Kidney (tissue), 14 donors: ENCODE measurements around the gene BEND5. TPM values are rescaled to one million over a fixed set of nuclear protein-coding genes. Genes with fewer than 3 reads are reported as not detected.
A peak's percentile ranks its signal among the peaks of the same experiment; 100 is the strongest.

Experiments used
- DNase-seq, 5 donors: peaks; one replicate each; pipeline ENCODE4 v3.0.0-alpha.2; 2013 to 2020
- FAIRE-seq: peaks from 2 replicates; lab custom pipeline; 2012; peaks lifted over from hg19 to GRCh38; lab: Jason Lieb, UNC
- H3K27ac ChIP-seq, 2 donors: one replicate each; pipeline ENCODE4 v1.7.0; 2013; ENCODE audit warnings: low read depth in 2 of 2, low read length in 2 of 2, inconsistent platforms in 1 of 2
- H3K27me3 ChIP-seq: one replicate; pipeline ENCODE4 v1.7.1; 2013; ENCODE audit warnings: low read length, inconsistent platforms; ENCODE audit not compliant: control insufficient read depth, insufficient read depth
- H3K36me3 ChIP-seq, 3 donors: one replicate each; pipeline versions ENCODE4 v1.7.0 to v1.7.1; 2013; ENCODE audit warnings: low read length in 3 of 3, control low read depth in 1 of 3, inconsistent platforms in 1 of 3; ENCODE audit not compliant: insufficient read depth in 3 of 3, control insufficient read depth in 2 of 3
- H3K4me1 ChIP-seq, 3 donors: one replicate each; pipeline versions ENCODE4 v1.7.0 to v1.7.1; 2013; ENCODE audit warnings: low read length in 3 of 3, inconsistent platforms in 1 of 3, low read depth in 1 of 3; ENCODE audit not compliant: control insufficient read depth in 2 of 3, insufficient read depth in 2 of 3
- H3K4me3 ChIP-seq, 3 donors: one replicate each; pipeline versions ENCODE4 v1.7.0 to v1.8.1; 2013; ENCODE audit warnings: low read length in 3 of 3, control low read depth in 1 of 3, inconsistent platforms in 1 of 3
- H3K9ac ChIP-seq, 3 donors: one replicate each; pipeline versions ENCODE4 v1.7.0 to v1.7.1; 2013; ENCODE audit warnings: low read length in 3 of 3, control low read depth in 1 of 3, inconsistent platforms in 1 of 3
- H3K9me3 ChIP-seq, 3 donors: one replicate each; pipeline versions ENCODE4 v1.7.0 to v1.7.1; 2013; ENCODE audit warnings: low read length in 3 of 3, control low read depth in 1 of 3, inconsistent platforms in 1 of 3; ENCODE audit not compliant: control insufficient read depth in 2 of 3, insufficient read depth in 1 of 3
- intact Hi-C: fragments of 100-400 bp; cut with DNase I; formaldehyde crosslinking; loops from one replicate; pipeline ENCODE4 v1.11.1; 2022
- polyA plus RNA-seq: library from polyadenylated mRNA; stranded (reverse); fragments of 350-450 nt; fragmentation: Illumina TruSeq; extraction: RNeasy Lipid Tissue Mini Kit (QIAGEN cat#74804); gene quantifications from one replicate; pipeline ENCODE4 v1.2.3, GENCODE V29; 2014; ENCODE audit warnings: low read depth, low replicate concordance; ENCODE audit not compliant: insufficient read depth
- total RNA-seq: library from RNA; stranded (reverse); fragmentation: NEBNext Ultra II Directional; extraction: Animal tissue kit (Norgen Biotek cat#: 25700); gene quantifications from one replicate; pipeline ENCODE4 v1.2.1, GENCODE V29; 2021
- TF ChIP-seq, protein P1 (sequence below): IDR thresholded peaks from 3 replicates; pipeline ENCODE4 v1.5.1; 2012; ENCODE audit warnings: mild to moderate bottlenecking, moderate library complexity, borderline replicate concordance; ENCODE audit not compliant: insufficient read depth; ENCODE audit errors: extremely low read depth
- donor health status: control.
- donor health status: control.
- donor health status: control.
- donor health status: control.
- donor health status: control.
- donor health status: DM: yes; HTN: yes; CAD: no.
- donor health status: Normal renal cell carcinoma (clear cell type).

BEND5 gene
- total and polyA plus RNA-seq, 2 donors from 2014 or later = 11.6 to 27.1 TPM

DNA sequence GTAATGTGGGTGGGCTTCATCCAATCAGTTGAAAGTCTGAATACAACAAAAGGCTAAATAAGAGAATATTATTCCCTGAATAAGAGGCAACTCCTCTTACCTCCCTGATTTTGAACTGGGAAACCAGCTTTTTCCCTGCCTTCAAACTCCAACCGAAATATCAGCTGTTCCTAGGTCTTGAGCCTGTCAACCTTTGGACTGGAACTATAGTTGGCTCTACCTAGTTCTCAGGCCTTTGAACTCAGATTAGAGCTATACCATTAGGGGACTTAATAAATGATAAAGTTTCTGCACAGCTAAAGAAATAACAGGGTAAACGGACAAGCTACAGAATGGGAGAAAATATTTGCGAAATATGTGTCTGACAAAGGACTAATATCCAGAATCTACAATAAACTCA, 43.8 kb upstream of the BEND5 start:
- H3K9me3 ChIP-seq = no peaks in the 10 kb centered on the region
- no peak overlapping the region for H3K4me3 ChIP-seq
- peaks cover 2 to 16% (median 13%) of the 10 kb centered on the region in 3 donors for H3K4me1 ChIP-seq
- no peaks in the 10 kb centered on the region for H3K36me3 ChIP-seq
- no peaks in the 10 kb centered on the region for H3K27me3 ChIP-seq
- TF ChIP-seq, protein P1, sequence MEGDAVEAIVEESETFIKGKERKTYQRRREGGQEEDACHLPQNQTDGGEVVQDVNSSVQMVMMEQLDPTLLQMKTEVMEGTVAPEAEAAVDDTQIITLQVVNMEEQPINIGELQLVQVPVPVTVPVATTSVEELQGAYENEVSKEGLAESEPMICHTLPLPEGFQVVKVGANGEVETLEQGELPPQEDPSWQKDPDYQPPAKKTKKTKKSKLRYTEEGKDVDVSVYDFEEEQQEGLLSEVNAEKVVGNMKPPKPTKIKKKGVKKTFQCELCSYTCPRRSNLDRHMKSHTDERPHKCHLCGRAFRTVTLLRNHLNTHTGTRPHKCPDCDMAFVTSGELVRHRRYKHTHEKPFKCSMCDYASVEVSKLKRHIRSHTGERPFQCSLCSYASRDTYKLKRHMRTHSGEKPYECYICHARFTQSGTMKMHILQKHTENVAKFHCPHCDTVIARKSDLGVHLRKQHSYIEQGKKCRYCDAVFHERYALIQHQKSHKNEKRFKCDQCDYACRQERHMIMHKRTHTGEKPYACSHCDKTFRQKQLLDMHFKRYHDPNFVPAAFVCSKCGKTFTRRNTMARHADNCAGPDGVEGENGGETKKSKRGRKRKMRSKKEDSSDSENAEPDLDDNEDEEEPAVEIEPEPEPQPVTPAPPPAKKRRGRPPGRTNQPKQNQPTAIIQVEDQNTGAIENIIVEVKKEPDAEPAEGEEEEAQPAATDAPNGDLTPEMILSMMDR = no peak
- H3K27ac ChIP-seq = no peak overlapping the region
- intact Hi-C loops = no loop called here
- FAIRE-seq = no peak
- DNase-seq = no peak
- no peak overlapping the region for H3K9ac ChIP-seq

DNA sequence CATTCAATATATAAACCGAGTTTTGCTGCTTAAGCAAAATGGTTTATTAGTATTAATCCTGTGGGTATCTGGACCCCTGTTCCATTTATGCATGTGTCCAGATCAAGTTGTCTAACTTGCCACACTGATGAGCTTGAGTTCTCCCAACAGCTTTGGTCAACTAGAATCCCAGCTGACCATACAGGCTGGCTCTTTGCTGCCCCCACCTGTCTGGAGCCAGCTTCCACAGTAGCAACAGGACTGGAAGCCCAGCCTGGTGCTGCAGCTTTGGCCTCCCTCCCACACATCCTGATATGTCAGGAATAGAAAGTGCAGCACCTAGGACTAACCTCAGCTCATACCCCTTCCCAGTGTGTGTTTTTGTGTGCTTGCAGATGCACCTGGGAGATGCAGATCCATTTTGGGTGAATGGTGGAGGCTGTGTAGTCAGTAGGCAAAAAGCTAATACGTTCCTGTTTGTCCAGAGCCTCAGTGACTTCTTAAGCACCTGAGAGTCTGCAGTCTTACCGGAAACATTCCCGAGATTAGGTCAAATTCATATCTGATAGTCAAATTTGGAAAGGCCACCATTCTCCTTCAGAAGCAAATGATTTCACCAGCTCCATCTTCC, 40.9 kb upstream of the BEND5 start:
- Histone ChIP-seq H3K9me3 (no peaks in the 10 kb centered on the region), H3K27me3 (no peaks in the 10 kb centered on the region), H3K4me1 (peaks cover 0 to 4% (median 0%) of the 10 kb centered on the region in 3 donors), H3K36me3 (no peaks in the 10 kb centered on the region), H3K9ac (no peak overlapping the region), H3K27ac (no peak overlapping the region), H3K4me3 (no peak overlapping the region)
- peak; percentile 69 to 86 (median 76) for DNase-seq
- peak; percentile 46 for FAIRE-seq
- intact Hi-C loops = no loop called here
- TF ChIP-seq, protein P1 = peak; percentile 90

- intact Hi-C loops = no loop called here
- no peak overlapping the region for H3K9ac ChIP-seq
- no peaks in the 10 kb centered on the region for H3K27me3 ChIP-seq
- no peak overlapping the region for H3K4me3 ChIP-seq
- peaks cover 0 to 2% (median 0%) of the 10 kb centered on the region in 3 donors for H3K4me1 ChIP-seq
- TF ChIP-seq, protein P1 = no peak
- no peaks in the 10 kb centered on the region for H3K9me3 ChIP-seq
- DNase-seq (peak in 2 of 5 donors; percentile 8 to 27), FAIRE-seq (no peak)
- H3K27ac ChIP-seq = no peak overlapping the region
- H3K36me3 ChIP-seq = no peaks in the 10 kb centered on the region
These were observed 34.0 kb upstream of the BEND5 start for GRCh38 chr1:48810740-48811139.
